Neutrophil (primary cell): ENCODE data around the gene LEKR1.

Experiments used
- H3K27ac ChIP-seq: fragments of 200-600 bp; sonication (generic); 2 replicates; pipeline ENCODE4 v1.5.1; 2016; ENCODE audit warnings: mild to moderate bottlenecking, moderate library complexity
- H3K27me3 ChIP-seq: fragments of 200-600 bp; sonication (generic); 2 replicates; pipeline ENCODE4 v1.6.0; 2016; ENCODE audit warnings: mild to moderate bottlenecking
- H3K36me3 ChIP-seq: fragments of 200-600 bp; sonication (generic); 2 replicates; pipeline ENCODE4 v1.5.1; 2017
- H3K4me1 ChIP-seq, 2 experiments: fragments of 200-600 bp in 1 of 2; sonication (generic) in 1 of 2; 1 replicate in 1 of 2; 2 replicates in 1 of 2; pipeline versions ENCODE4 v1.5.1 to v1.6.1; 2013 to 2016; ENCODE audit warnings: low read depth in 1 of 2, low read length in 1 of 2, mild to moderate bottlenecking in 1 of 2, moderate library complexity in 1 of 2; ENCODE audit not compliant: control insufficient read depth in 1 of 2, insufficient read depth in 1 of 2
- H3K4me3 ChIP-seq, 2 experiments: fragments of 200-600 bp in 1 of 2; sonication (generic) in 1 of 2; 1 replicate in 1 of 2; 2 replicates in 1 of 2; pipeline ENCODE4 v1.5.1; 2013 to 2016; ENCODE audit warnings: low read depth in 1 of 2, low read length in 1 of 2, mild to moderate bottlenecking in 1 of 2, moderate library complexity in 1 of 2
- H3K9me3 ChIP-seq: fragments of 200-600 bp; sonication (generic); 2 replicates; pipeline ENCODE4 v1.5.1; 2016
- TF ChIP-seq, protein P1 (sequence below): fragments of 200-600 bp; sonication (generic); IDR thresholded peaks from 2 replicates; pipeline ENCODE4 v1.5.1; 2016; ENCODE audit warnings: antibody characterized with exemption

LEKR1 gene

DNA sequence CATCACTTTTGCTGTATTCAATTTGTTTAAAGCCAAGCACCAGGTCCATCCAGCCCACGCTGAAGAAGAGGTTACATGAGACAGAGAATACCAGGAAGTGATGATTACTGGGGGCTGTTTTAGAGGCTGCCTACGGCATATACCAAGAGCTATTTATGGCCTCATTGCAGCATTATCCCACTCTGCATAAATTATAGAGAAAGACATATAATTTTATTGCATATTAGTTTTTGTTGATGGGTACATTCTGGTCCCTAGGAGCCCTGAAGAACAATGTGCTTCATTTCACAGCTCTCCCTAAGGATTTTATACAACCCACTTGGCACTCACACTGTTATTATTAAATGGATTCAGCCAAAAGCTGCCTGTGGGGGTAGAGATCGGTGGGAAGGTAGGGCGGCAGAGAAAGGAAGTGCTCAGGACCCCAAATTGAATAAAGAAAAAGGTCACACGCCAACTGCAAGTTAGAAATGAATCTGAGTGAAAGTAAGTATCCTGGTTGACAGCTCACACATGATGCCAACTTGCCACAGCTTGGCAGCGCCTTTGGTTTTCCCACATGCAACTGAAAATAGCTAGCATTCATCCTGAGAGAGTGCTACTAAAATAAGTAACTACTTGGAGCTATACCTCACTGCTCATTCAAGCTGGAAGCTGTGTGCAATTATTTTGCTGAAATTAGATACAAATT lies 260.1 kb downstream of the LEKR1 start:
- TF ChIP-seq, protein P1, sequence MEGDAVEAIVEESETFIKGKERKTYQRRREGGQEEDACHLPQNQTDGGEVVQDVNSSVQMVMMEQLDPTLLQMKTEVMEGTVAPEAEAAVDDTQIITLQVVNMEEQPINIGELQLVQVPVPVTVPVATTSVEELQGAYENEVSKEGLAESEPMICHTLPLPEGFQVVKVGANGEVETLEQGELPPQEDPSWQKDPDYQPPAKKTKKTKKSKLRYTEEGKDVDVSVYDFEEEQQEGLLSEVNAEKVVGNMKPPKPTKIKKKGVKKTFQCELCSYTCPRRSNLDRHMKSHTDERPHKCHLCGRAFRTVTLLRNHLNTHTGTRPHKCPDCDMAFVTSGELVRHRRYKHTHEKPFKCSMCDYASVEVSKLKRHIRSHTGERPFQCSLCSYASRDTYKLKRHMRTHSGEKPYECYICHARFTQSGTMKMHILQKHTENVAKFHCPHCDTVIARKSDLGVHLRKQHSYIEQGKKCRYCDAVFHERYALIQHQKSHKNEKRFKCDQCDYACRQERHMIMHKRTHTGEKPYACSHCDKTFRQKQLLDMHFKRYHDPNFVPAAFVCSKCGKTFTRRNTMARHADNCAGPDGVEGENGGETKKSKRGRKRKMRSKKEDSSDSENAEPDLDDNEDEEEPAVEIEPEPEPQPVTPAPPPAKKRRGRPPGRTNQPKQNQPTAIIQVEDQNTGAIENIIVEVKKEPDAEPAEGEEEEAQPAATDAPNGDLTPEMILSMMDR: no peak
- Histone ChIP-seq H3K27me3 (peaks cover 35% of the 10 kb centered on the region), H3K4me3 (no peak overlapping the region), H3K36me3 (no peaks in the 10 kb centered on the region), H3K27ac (no peak overlapping the region), H3K4me1 (peaks cover 20 to 23% of the 10 kb centered on the region in 2 experiments), H3K9me3 (no peaks in the 10 kb centered on the region)

- Histone ChIP-seq H3K27ac (no peak overlapping the region), H3K36me3 (no peaks in the 10 kb centered on the region), H3K4me1 (peaks cover 20 to 23% of the 10 kb centered on the region in 2 experiments), H3K9me3 (no peaks in the 10 kb centered on the region), H3K27me3 (peaks cover 35% of the 10 kb centered on the region), H3K4me3 (no peak overlapping the region)
- TF ChIP-seq, protein P1: no peak
Observed at GRCh38 chr3:157086775-157087174, 260.6 kb downstream of the LEKR1 start.

GRCh38 chr3:157087373-157087772 lies 261.2 kb downstream of the LEKR1 start:
- TF ChIP-seq, protein P1: no peak
- no peak overlapping the region for H3K27ac ChIP-seq
- H3K36me3 ChIP-seq: no peaks in the 10 kb centered on the region
- no peaks in the 10 kb centered on the region for H3K9me3 ChIP-seq
- peaks cover 34% of the 10 kb centered on the region for H3K27me3 ChIP-seq
- H3K4me1 ChIP-seq: peaks cover 20 to 23% of the 10 kb centered on the region in 2 experiments
- H3K4me3 ChIP-seq: no peak overlapping the region

GRCh38 chr3:157087780-157088600 lies 261.8 kb downstream of the LEKR1 start:
- H3K27me3 ChIP-seq: peaks cover 28% of the 10 kb centered on the region
- H3K27ac ChIP-seq: no peak overlapping the region
- H3K4me1 ChIP-seq: peaks cover 20 to 23% of the 10 kb centered on the region in 2 experiments
- no peaks in the 10 kb centered on the region for H3K9me3 ChIP-seq
- H3K4me3 ChIP-seq: peak overlapping the region; percentile 65 to 72
- TF ChIP-seq, protein P1: no peak
- H3K36me3 ChIP-seq: no peaks in the 10 kb centered on the region

GRCh38 chr3:157088601-157089454 lies 262.7 kb downstream of the LEKR1 start:
- Histone ChIP-seq H3K9me3 (no peaks in the 10 kb centered on the region), H3K4me1 (peaks cover 20 to 23% of the 10 kb centered on the region in 2 experiments), H3K27me3 (peaks cover 21% of the 10 kb centered on the region), H3K36me3 (no peaks in the 10 kb centered on the region), H3K4me3 (peak overlapping the region; percentile 65 to 72), H3K27ac (peak overlapping the region; percentile 13)
- TF ChIP-seq, protein P1: no peak
